Activated naive CD8-positive, alpha-beta T cell treated with anti-CD3 and anti-CD28 coated beads, Interleukin-2, amount 10 ng/mL, durations not matched to agents 7 days and 5 days (primary cell): Measurements from ENCODE around the gene RNF182. TPM values are rescaled to one million over a fixed set of nuclear protein-coding genes. Genes with fewer than 3 reads are reported as not detected.
"Not testable (repeated sequence)": the region's sequence is repeated elsewhere in the genome, so short reads cannot be mapped to it uniquely, and the experiment has no call there.

ENCODE experiments used
- ATAC-seq: fragments of 150-1000 bp; cut with Tn5 transposase; one replicate; pipeline ENCODE4 v1.10.0; 2021; ENCODE audit warnings: low read depth, moderate library complexity
- POLR2A ChIA-PET: fragments of 350-600 bp; sonication (Branson Sonifier 250); formaldehyde crosslinking; loops from one replicate; lab custom pipeline; 2021; ENCODE audit warnings: antibody characterized with exemption; lab: Charles Lee
- DNase-seq: peaks from one replicate; pipeline ENCODE4 v3.0.0; 2021
- H3K27ac Mint-ChIP-seq: one replicate; pipeline ENCODE4 v1.8.0; 2022; ENCODE audit warnings: mild to moderate bottlenecking, mixed read lengths
- H3K27me3 Mint-ChIP-seq: one replicate; pipeline ENCODE4 v1.8.0; 2022; ENCODE audit warnings: mild to moderate bottlenecking, moderate library complexity, mixed read lengths
- H3K36me3 Mint-ChIP-seq: one replicate; pipeline ENCODE4 v1.8.0; 2021; ENCODE audit warnings: mild to moderate bottlenecking, mixed read lengths
- H3K4me1 Mint-ChIP-seq: one replicate; pipeline ENCODE4 v1.8.0; 2021; ENCODE audit warnings: mixed read lengths
- H3K4me3 Mint-ChIP-seq: one replicate; pipeline ENCODE4 v1.8.0; 2022; ENCODE audit warnings: mild to moderate bottlenecking, moderate library complexity, mixed read lengths
- H3K9me3 Mint-ChIP-seq: one replicate; pipeline ENCODE4 v1.8.0; 2021; ENCODE audit warnings: mixed read lengths
- total RNA-seq, 2 experiments: library from RNA; stranded (reverse); gene quantifications; one replicate each; pipeline ENCODE4 v1.2.3, GENCODE V29; 2021

RNF182 gene
- total RNA-seq, 2 experiments from 2014 or later: not detected

- Mint-ChIP-seq H3K4me3 (peak overlapping the region; percentile 83), H3K4me1 (peaks cover 12% of the 10 kb centered on the region), H3K36me3 (no peaks in the 10 kb centered on the region), H3K9me3 (no peaks in the 10 kb centered on the region), H3K27ac (no peak overlapping the region), H3K27me3 (peaks cover 83% of the 10 kb centered on the region)
- ATAC-seq: peak; percentile 33
- DNase-seq: no peak
- POLR2A ChIA-PET: no interaction called here
Measured at GRCh38 chr6:13924146-13924948, 405 bp upstream of the RNF182 start.

GRCh38 chr6:13926378-13926777 is 1.6 kb downstream of the RNF182 start:
- POLR2A ChIA-PET: no interaction called here
- no peak for DNase-seq
- Mint-ChIP-seq H3K4me3 (no peak overlapping the region), H3K27ac (no peak overlapping the region), H3K36me3 (no peaks in the 10 kb centered on the region), H3K9me3 (no peaks in the 10 kb centered on the region), H3K4me1 (peaks cover 12% of the 10 kb centered on the region), H3K27me3 (peaks cover 82% of the 10 kb centered on the region)
- no peak for ATAC-seq

- DNase-seq (no peak), ATAC-seq (no peak)
- Mint-ChIP-seq H3K36me3 (no peaks in the 10 kb centered on the region), H3K4me1 (peaks cover 12% of the 10 kb centered on the region), H3K9me3 (no peaks in the 10 kb centered on the region), H3K4me3 (no peak overlapping the region), H3K27ac (no peak overlapping the region), H3K27me3 (peaks cover 81% of the 10 kb centered on the region)
- POLR2A ChIA-PET: no interaction called here
Measured at GRCh38 chr6:13927203-13927602, 2.5 kb downstream of the RNF182 start.

- Mint-ChIP-seq H3K9me3 (no peaks in the 10 kb centered on the region), H3K4me3 (no peak overlapping the region), H3K36me3 (no peaks in the 10 kb centered on the region), H3K4me1 (peaks cover 9% of the 10 kb centered on the region), H3K27ac (no peak overlapping the region), H3K27me3 (peaks cover 62% of the 10 kb centered on the region)
- ATAC-seq (no peak), DNase-seq (no peak)
- POLR2A ChIA-PET: no interaction called here
Measured at GRCh38 chr6:13929196-13929595, 4.4 kb downstream of the RNF182 start.

GRCh38 chr6:13931797-13932402 is 7.1 kb downstream of the RNF182 start:
- no peaks in the 10 kb centered on the region for H3K4me1 Mint-ChIP-seq
- POLR2A ChIA-PET: no interaction called here
- no peak overlapping the region for H3K27ac Mint-ChIP-seq
- DNase-seq (no peak), ATAC-seq (no peak)
- H3K27me3 Mint-ChIP-seq: peaks cover 42% of the 10 kb centered on the region
- H3K4me3 Mint-ChIP-seq: no peak overlapping the region
- H3K36me3 Mint-ChIP-seq: no peaks in the 10 kb centered on the region
- H3K9me3 Mint-ChIP-seq: no peaks in the 10 kb centered on the region

GRCh38 chr6:13932785-13933184 is 8.0 kb downstream of the RNF182 start:
- ATAC-seq: no peak
- Mint-ChIP-seq H3K27ac (no peak overlapping the region), H3K9me3 (no peaks in the 10 kb centered on the region), H3K4me1 (no peaks in the 10 kb centered on the region), H3K4me3 (no peak overlapping the region), H3K36me3 (no peaks in the 10 kb centered on the region), H3K27me3 (peaks cover 33% of the 10 kb centered on the region)
- POLR2A ChIA-PET: no interaction called here
- no peak for DNase-seq

GRCh38 chr6:13934721-13935120 is 10.0 kb downstream of the RNF182 start:
- Mint-ChIP-seq H3K4me3 (no peak overlapping the region), H3K27me3 (peaks cover 18% of the 10 kb centered on the region), H3K9me3 (no peaks in the 10 kb centered on the region), H3K27ac (no peak overlapping the region), H3K36me3 (no peaks in the 10 kb centered on the region), H3K4me1 (no peaks in the 10 kb centered on the region)
- POLR2A ChIA-PET: no interaction called here
- ATAC-seq (no peak), DNase-seq (no peak)

GRCh38 chr6:13935190-13935880 is 10.6 kb downstream of the RNF182 start:
- no peak for ATAC-seq
- DNase-seq: no peak
- Mint-ChIP-seq H3K9me3 (no peaks in the 10 kb centered on the region), H3K4me1 (no peaks in the 10 kb centered on the region), H3K36me3 (no peaks in the 10 kb centered on the region), H3K27ac (no peak overlapping the region), H3K4me3 (no peak overlapping the region), H3K27me3 (peaks cover 18% of the 10 kb centered on the region)
- POLR2A ChIA-PET: no interaction called here

- H3K4me1 Mint-ChIP-seq, DNase-seq, H3K36me3 Mint-ChIP-seq, ATAC-seq, POLR2A ChIA-PET, H3K9me3 Mint-ChIP-seq, H3K4me3 Mint-ChIP-seq, H3K27ac Mint-ChIP-seq: not testable (repeated sequence)
- peaks cover 17% of the 10 kb centered on the region for H3K27me3 Mint-ChIP-seq
Measured at GRCh38 chr6:13935881-13936261, 11.1 kb downstream of the RNF182 start.

GRCh38 chr6:13941902-13942301 is 17.1 kb downstream of the RNF182 start:
- peaks cover 22% of the 10 kb centered on the region for H3K27me3 Mint-ChIP-seq
- POLR2A ChIA-PET: no interaction called here
- no peak for DNase-seq
- no peak overlapping the region for H3K4me3 Mint-ChIP-seq
- no peaks in the 10 kb centered on the region for H3K36me3 Mint-ChIP-seq
- H3K9me3 Mint-ChIP-seq: peaks cover 2% of the 10 kb centered on the region
- ATAC-seq: no peak
- no peak overlapping the region for H3K27ac Mint-ChIP-seq
- no peaks in the 10 kb centered on the region for H3K4me1 Mint-ChIP-seq

GRCh38 chr6:13943943-13944342 is 19.2 kb downstream of the RNF182 start:
- Mint-ChIP-seq H3K27ac (no peak overlapping the region), H3K9me3 (peaks cover 5% of the 10 kb centered on the region), H3K36me3 (no peaks in the 10 kb centered on the region), H3K27me3 (peaks cover 22% of the 10 kb centered on the region), H3K4me3 (no peak overlapping the region), H3K4me1 (no peaks in the 10 kb centered on the region)
- POLR2A ChIA-PET: no interaction called here
- ATAC-seq: no peak
- no peak for DNase-seq

- H3K4me3 Mint-ChIP-seq: no peak overlapping the region
- H3K27ac Mint-ChIP-seq: no peak overlapping the region
- POLR2A ChIA-PET: no interaction called here
- H3K4me1 Mint-ChIP-seq: no peaks in the 10 kb centered on the region
- DNase-seq (no peak), ATAC-seq (no peak)
- peaks cover 5% of the 10 kb centered on the region for H3K9me3 Mint-ChIP-seq
- peaks cover 17% of the 10 kb centered on the region for H3K27me3 Mint-ChIP-seq
- H3K36me3 Mint-ChIP-seq: no peaks in the 10 kb centered on the region
Measured at GRCh38 chr6:13946506-13946905, 21.8 kb downstream of the RNF182 start.

GRCh38 chr6:13947611-13948178 is 22.9 kb downstream of the RNF182 start:
- no peak overlapping the region for H3K27ac Mint-ChIP-seq
- no peak overlapping the region for H3K4me3 Mint-ChIP-seq
- no peaks in the 10 kb centered on the region for H3K36me3 Mint-ChIP-seq
- POLR2A ChIA-PET: no interaction called here
- no peak for DNase-seq
- no peaks in the 10 kb centered on the region for H3K4me1 Mint-ChIP-seq
- H3K27me3 Mint-ChIP-seq: peaks cover 12% of the 10 kb centered on the region
- ATAC-seq: no peak
- peaks cover 3% of the 10 kb centered on the region for H3K9me3 Mint-ChIP-seq
